ENCODE results near the gene RUBCNL. TPM values are rescaled to one million over a fixed set of nuclear protein-coding genes. Genes with fewer than 3 reads are reported as not detected.
A peak's percentile ranks its signal among the peaks of the same experiment; 100 is the strongest.

Gene RUBCNL
- total RNA-seq, 6 donors from 2014 or later, result 1.8 to 5.4 (median 5.0) TPM

DNA sequence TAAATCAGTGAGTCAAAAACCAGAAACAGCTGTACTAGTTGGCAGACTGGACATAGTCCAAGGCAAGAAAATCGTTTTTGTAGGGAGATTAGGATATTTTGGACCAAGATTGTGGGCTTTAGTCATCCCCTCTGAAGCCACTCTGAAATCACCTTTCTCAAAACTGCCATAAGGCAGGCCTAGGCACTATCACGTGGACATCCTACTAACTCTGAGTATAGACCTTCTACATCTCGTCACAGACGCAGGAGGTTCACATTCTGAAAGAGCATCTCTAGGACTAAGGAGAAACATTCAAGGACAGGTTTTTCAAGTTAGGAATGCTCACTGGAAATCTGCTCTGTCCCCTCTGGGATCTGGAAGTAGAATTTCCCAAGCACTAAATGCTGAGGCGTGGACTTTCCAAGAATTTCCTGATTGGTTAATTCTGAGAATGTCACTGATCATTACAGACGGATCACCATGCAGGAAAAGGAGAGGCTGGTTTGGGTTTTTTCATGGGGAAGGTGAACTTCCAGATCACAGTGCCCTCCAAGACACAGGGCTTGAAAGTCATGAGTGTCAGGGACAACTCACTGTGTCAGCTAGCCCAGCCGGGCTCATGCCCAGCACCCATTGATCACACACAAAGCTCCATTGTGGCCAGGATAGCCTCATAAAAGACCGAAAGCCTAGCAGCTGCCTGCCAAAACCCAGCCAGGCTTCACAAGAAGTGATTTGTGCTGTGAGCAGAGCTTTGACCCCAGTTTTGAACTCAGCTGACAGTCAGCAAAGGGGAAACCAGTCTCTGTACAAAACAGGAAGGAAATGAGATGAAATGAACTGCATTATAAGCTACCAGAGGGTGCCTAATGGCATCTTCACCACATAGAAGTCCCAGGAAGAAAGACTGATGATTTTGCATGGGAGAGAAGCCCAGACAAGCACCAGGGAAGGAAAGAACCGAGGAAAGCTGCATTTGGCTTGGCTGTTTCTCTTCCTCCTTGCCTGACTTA, 2.7 kb upstream of the RUBCNL start:
- H3K27ac ChIP-seq, result peak overlapping the region; percentile 42 to 73 (median 68)
- 53% methylated on average over 9 of the region's 9 CpGs for WGBS, 2 donors

GRCh38 chr13:46388846-46389245, 1.8 kb upstream of the RUBCNL start:
- ATAC-seq (ENCODE audit: low FRiP score in 2 of 2), result no peak
- Histone ChIP-seq H3K4me1 (peaks cover 0 to 32% (median 14%) of the 10 kb centered on the region in 4 donors), H3K27ac (no peak overlapping the region), H3K36me3 (no peaks in the 10 kb centered on the region), H3K4me3 (no peak overlapping the region), H3K27me3 (peaks cover 0 to 6% (median 2%) of the 10 kb centered on the region in 4 donors), H3K9me3 (no peaks in the 10 kb centered on the region)
- no peak for DNase-seq
- TF ChIP-seq POLR2A (IDR thresholded peaks at IDR 0.05), result no peak
- TF ChIP-seq, protein P1, sequence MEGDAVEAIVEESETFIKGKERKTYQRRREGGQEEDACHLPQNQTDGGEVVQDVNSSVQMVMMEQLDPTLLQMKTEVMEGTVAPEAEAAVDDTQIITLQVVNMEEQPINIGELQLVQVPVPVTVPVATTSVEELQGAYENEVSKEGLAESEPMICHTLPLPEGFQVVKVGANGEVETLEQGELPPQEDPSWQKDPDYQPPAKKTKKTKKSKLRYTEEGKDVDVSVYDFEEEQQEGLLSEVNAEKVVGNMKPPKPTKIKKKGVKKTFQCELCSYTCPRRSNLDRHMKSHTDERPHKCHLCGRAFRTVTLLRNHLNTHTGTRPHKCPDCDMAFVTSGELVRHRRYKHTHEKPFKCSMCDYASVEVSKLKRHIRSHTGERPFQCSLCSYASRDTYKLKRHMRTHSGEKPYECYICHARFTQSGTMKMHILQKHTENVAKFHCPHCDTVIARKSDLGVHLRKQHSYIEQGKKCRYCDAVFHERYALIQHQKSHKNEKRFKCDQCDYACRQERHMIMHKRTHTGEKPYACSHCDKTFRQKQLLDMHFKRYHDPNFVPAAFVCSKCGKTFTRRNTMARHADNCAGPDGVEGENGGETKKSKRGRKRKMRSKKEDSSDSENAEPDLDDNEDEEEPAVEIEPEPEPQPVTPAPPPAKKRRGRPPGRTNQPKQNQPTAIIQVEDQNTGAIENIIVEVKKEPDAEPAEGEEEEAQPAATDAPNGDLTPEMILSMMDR (IDR thresholded peaks at IDR 0.05), result no peak
- no peak for TF ChIP-seq EP300 (IDR thresholded peaks at IDR 0.05)
- no peak for TF ChIP-seq POLR2AphosphoS5 (IDR thresholded peaks at IDR 0.05)
- WGBS, 2 donors, result 64 to 75% methylated on average over 3 of the region's 3 CpGs

More for the DNA sequence above, 2.7 kb upstream of the RUBCNL start:
- DNase-seq, result peak in 1 of 2 donors; percentile 31
- H3K36me3 ChIP-seq, result no peaks in the 10 kb centered on the region
- ATAC-seq (ENCODE audit: low FRiP score in 2 of 2), result peak in 1 of 2 donors; percentile 78
- H3K27me3 ChIP-seq, result peaks cover 0 to 6% (median 2%) of the 10 kb centered on the region in 4 donors
- peaks cover 0 to 32% (median 14%) of the 10 kb centered on the region in 4 donors for H3K4me1 ChIP-seq
- H3K4me3 ChIP-seq, result no peak overlapping the region
- TF ChIP-seq EP300 (IDR thresholded peaks at IDR 0.05), result no peak
- TF ChIP-seq POLR2A (IDR thresholded peaks at IDR 0.05), result no peak
- TF ChIP-seq, protein P1 (IDR thresholded peaks at IDR 0.05), result no peak
- peak in 1 of 2 donors; percentile 32 for TF ChIP-seq POLR2AphosphoS5 (IDR thresholded peaks at IDR 0.05)
- H3K9me3 ChIP-seq, result no peaks in the 10 kb centered on the region

DNA sequence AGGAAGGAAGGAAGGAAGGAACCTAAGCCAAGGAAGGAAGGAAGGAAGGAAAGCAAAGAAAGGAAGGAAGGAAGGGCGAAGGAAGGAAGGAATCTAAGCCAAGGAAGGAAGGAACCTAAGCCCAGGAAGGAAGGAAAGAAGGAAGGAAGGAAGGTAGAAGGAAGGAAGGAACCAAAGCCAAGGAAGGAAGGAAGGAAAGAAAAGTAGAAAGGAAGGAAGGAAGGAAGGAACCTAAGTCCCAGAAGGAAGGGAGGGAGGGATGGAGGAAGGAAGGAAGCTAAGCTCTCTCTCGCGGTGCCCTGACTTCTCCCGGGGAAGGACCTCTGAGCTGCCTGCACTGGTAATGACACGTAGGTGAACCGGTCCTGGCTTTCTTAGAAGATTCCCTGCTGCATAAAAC, 1.3 kb upstream of the RUBCNL start:
- H3K27ac ChIP-seq, result no peak overlapping the region
- TF ChIP-seq POLR2AphosphoS5 (IDR thresholded peaks at IDR 0.05) (no peak), POLR2A (IDR thresholded peaks at IDR 0.05) (no peak), EP300 (IDR thresholded peaks at IDR 0.05) (no peak)
- TF ChIP-seq, protein P1 (IDR thresholded peaks at IDR 0.05), result no peak
- H3K4me3 ChIP-seq, result no peak overlapping the region
- H3K27me3 ChIP-seq, result peaks cover 0 to 6% (median 2%) of the 10 kb centered on the region in 4 donors
- H3K36me3 ChIP-seq, result no peaks in the 10 kb centered on the region
- 73 to 79% methylated on average over 6 of the region's 6 CpGs for WGBS, 2 donors
- H3K4me1 ChIP-seq, result peaks cover 0 to 32% (median 14%) of the 10 kb centered on the region in 4 donors
- no peaks in the 10 kb centered on the region for H3K9me3 ChIP-seq
- ATAC-seq (ENCODE audit: low FRiP score in 2 of 2) (no peak), DNase-seq (no peak)

DNA sequence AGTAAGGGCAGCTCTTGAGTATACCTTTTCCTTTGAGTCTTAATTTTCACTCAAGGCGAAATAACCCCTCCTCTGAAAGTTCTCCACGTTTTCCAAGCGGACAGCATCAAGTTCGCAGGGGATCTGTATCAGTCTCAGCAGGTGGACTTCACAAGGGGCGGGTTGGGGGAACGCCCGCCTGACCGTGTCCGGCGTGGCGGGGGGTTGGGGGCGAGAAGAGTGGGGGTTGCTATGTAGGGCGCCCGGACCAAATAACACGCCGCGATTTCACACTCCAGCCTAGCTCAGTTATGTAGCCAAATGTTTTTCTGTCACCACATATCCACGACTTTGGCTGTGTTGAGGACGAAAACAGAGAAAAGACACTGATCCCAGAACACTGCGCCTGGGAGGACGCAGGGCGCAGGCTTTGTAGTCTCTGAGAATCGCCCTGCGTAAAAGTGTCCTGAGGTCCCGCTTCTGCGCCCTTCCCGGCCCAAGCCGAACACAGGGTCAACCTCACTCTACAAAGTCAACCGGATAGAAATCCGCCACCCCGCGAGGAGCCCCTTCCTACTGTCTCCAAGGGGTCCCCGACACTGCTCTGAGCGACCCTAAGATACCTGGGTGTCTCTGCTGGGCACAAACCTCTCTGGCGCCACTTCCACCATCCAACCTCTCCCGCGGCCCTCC, 524 bp downstream of the RUBCNL start:
- DNase-seq (peak in 1 of 2 donors; percentile 24), ATAC-seq (ENCODE audit: low FRiP score in 2 of 2) (peak; percentile 29 to 51)
- Histone ChIP-seq H3K4me3 (peak overlapping the region in 3 of 4 donors; percentile 38 to 55 (median 54)), H3K27ac (peak overlapping the region in 2 of 4 donors; percentile 44 to 57), H3K27me3 (peaks cover 0 to 6% (median 2%) of the 10 kb centered on the region in 4 donors), H3K4me1 (peaks cover 0 to 32% (median 14%) of the 10 kb centered on the region in 4 donors), H3K9me3 (no peaks in the 10 kb centered on the region), H3K36me3 (no peaks in the 10 kb centered on the region)
- TF ChIP-seq POLR2AphosphoS5 (IDR thresholded peaks at IDR 0.05), result no peak
- 7 to 8% methylated on average over 32 to 37 of the region's 37 CpGs for WGBS, 2 donors

- no peak overlapping the region for H3K27ac ChIP-seq
- H3K36me3 ChIP-seq, result no peaks in the 10 kb centered on the region
- H3K9me3 ChIP-seq, result no peaks in the 10 kb centered on the region
- DNase-seq (no peak), ATAC-seq (ENCODE audit: low FRiP score in 2 of 2) (no peak)
- H3K27me3 ChIP-seq, result peaks cover 0 to 6% (median 2%) of the 10 kb centered on the region in 4 donors
- TF ChIP-seq POLR2AphosphoS5 (IDR thresholded peaks at IDR 0.05) (no peak), EP300 (IDR thresholded peaks at IDR 0.05) (no peak), POLR2A (IDR thresholded peaks at IDR 0.05) (no peak)
- TF ChIP-seq, protein P1 (IDR thresholded peaks at IDR 0.05), result no peak
- H3K4me3 ChIP-seq, result peak overlapping the region in 3 of 4 donors; percentile 38 to 55 (median 54)
- WGBS, 2 donors, result 47 to 51% methylated on average over 10 of the region's 10 CpGs
- peaks cover 0 to 32% (median 13%) of the 10 kb centered on the region in 4 donors for H3K4me1 ChIP-seq
Measured at GRCh38 chr13:46385946-46386345, 1.1 kb downstream of the RUBCNL start.
